Measurements from ENCODE around the gene CRYBA4. TPM values are rescaled to one million over a fixed set of nuclear protein-coding genes. Genes with fewer than 3 reads are reported as not detected.

CRYBA4 gene
- total RNA-seq, 4 donors from 2014 or later = not detected

DNA sequence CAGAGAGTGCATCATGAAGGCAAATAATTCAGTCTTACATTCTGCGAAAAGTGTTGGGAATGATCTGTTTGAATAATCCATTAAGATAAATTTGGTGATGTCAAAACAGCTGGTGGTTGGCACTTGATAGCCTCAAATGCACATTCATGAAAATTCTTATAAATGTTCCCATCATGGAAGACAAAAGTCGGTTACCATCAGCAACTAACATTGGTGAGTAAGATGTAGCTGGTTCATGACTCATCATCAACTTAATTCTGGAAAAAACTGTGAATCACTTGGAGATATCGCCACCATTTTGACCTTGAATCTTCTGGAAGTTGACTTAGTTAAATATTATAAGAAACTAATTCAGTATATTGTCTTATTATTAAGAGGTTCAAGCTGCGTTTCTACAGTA is 15.2 kb upstream of the CRYBA4 start:
- TF ChIP-seq, protein P1, sequence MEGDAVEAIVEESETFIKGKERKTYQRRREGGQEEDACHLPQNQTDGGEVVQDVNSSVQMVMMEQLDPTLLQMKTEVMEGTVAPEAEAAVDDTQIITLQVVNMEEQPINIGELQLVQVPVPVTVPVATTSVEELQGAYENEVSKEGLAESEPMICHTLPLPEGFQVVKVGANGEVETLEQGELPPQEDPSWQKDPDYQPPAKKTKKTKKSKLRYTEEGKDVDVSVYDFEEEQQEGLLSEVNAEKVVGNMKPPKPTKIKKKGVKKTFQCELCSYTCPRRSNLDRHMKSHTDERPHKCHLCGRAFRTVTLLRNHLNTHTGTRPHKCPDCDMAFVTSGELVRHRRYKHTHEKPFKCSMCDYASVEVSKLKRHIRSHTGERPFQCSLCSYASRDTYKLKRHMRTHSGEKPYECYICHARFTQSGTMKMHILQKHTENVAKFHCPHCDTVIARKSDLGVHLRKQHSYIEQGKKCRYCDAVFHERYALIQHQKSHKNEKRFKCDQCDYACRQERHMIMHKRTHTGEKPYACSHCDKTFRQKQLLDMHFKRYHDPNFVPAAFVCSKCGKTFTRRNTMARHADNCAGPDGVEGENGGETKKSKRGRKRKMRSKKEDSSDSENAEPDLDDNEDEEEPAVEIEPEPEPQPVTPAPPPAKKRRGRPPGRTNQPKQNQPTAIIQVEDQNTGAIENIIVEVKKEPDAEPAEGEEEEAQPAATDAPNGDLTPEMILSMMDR (IDR thresholded peaks at IDR 0.05) = no peak
- TF ChIP-seq EP300 (IDR thresholded peaks at IDR 0.05) (no peak), POLR2A (IDR thresholded peaks at IDR 0.05) (no peak)
- 88 to 91% methylated on average over 4 of the region's 4 CpGs for WGBS, 2 donors

DNA sequence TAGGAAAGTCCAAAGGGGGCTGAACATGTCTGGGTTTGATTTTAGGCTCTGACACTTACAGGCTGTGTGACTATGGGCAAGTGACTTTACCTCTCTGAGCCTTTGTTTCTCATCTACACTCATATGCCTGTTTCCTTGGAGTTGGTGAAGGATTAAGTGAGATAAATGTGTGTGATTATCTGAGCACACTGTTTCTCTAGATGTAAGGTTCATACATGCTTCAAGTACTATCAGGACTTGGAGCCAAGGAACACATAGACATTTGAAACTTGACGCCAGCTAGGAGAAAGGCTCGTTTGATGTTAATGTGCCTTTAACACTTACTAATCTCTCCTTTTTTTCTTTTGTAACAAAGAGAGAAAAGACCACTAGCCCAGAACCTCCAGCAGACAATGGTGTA is 13.6 kb upstream of the CRYBA4 start:
- H3K36me3 ChIP-seq = no peaks in the 10 kb centered on the region
- peaks cover 0 to 9% of the 10 kb centered on the region in 2 donors for H3K27me3 ChIP-seq
- H3K4me1 ChIP-seq = no peaks in the 10 kb centered on the region
- WGBS, 2 donors = 20 to 25% methylated on average over 2 of the region's 2 CpGs
- no peaks in the 10 kb centered on the region for H3K9me3 ChIP-seq
- TF ChIP-seq, protein P1 (IDR thresholded peaks at IDR 0.05) = no peak
- no peak for TF ChIP-seq EP300 (IDR thresholded peaks at IDR 0.05)
- H3K27ac ChIP-seq = no peak overlapping the region
- no peak for DNase-seq (ENCODE audit: low spot score in 2 of 2)
- H3K4me3 ChIP-seq = no peak overlapping the region

More for the DNA sequence above, 15.2 kb upstream of the CRYBA4 start:
- Histone ChIP-seq H3K36me3 (no peaks in the 10 kb centered on the region), H3K9me3 (no peaks in the 10 kb centered on the region), H3K4me1 (no peaks in the 10 kb centered on the region), H3K27ac (no peak overlapping the region), H3K27me3 (no peaks in the 10 kb centered on the region), H3K4me3 (no peak overlapping the region)
- DNase-seq (ENCODE audit: low spot score in 2 of 2) = no peak

DNA sequence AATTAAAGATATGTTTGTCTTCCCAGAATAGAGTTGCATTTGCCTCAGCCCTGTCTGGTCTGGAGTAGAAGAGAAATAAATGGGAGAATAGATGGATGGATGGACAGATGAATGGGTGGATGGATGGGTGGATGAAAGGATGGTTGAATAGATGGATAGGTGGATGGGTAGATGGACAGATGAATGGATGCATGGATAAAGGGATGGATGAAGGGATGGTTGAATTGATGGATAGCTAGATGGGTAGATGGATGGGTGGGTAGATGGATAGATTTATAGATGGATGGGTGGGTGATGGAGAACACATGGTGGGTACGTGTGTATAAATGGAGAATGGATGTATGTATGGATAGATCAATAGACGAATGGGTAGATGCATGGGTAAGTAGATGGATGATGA is 12.5 kb upstream of the CRYBA4 start:
- H3K4me3 ChIP-seq = no peak overlapping the region
- TF ChIP-seq EP300 (IDR thresholded peaks at IDR 0.05) (no peak), POLR2A (IDR thresholded peaks at IDR 0.05) (no peak)
- TF ChIP-seq, protein P1 (IDR thresholded peaks at IDR 0.05) = no peak
- WGBS, 2 donors = 86 to 90% methylated on average over 2 of the region's 2 CpGs

DNA sequence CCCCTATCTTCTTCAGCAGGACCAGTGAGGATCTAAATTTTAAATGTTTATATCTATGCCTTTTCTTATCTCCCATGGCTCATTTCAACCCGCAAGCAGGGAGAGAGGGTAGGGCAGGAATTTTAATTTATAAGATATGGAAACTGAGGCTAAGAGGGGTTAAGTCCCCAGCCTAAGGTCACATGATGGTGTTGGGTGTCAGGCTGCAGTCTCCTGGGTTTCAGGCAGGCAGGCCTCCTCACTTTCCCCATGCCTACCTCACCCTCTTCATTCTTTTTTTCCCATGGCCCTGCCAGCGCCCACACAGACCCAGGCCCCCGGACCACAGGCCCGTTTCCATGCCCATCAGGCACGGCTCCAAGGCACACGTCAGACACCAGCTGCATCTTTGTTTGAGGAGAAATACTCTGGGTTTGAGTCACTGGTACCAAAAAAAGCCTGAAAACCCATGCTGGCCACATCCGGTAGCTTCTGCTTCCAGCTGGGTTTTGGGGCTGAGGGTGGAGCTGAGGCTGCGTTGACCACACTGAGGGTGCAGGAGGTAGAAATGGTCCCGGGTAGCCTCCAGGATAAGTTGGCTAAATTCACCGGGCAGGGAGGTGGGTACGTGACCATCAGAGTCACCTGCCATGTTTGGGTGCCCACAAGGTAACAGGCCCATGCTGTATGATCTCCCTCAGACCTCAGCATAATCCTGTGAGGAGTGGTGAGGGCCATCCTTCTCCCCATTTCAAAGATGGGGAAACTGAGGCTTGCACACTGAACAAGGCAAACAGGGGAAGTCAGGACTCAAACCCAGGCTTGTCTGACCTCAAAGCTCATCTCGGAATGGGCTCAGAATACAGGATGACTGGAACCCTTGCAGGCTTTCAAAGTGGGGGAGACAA is 11.4 kb upstream of the CRYBA4 start:
- Histone ChIP-seq H3K4me3 (no peak overlapping the region), H3K9me3 (no peaks in the 10 kb centered on the region), H3K27me3 (peaks cover 0 to 23% of the 10 kb centered on the region in 2 donors), H3K36me3 (no peaks in the 10 kb centered on the region), H3K4me1 (peaks cover 0 to 3% (median 0%) of the 10 kb centered on the region in 4 donors), H3K27ac (no peak overlapping the region)
- DNase-seq (ENCODE audit: low spot score in 2 of 2) = no peak
- 64% methylated on average over 12 of the region's 12 CpGs for WGBS, 2 donors
- TF ChIP-seq POLR2A (IDR thresholded peaks at IDR 0.05) (no peak), EP300 (IDR thresholded peaks at IDR 0.05) (peak in 1 of 2 donors; percentile 30)

More for the DNA sequence above, 12.5 kb upstream of the CRYBA4 start:
- no peaks in the 10 kb centered on the region for H3K36me3 ChIP-seq
- peaks cover 0 to 19% of the 10 kb centered on the region in 2 donors for H3K27me3 ChIP-seq
- DNase-seq (ENCODE audit: low spot score in 2 of 2) = no peak
- H3K27ac ChIP-seq = no peak overlapping the region
- no peaks in the 10 kb centered on the region for H3K4me1 ChIP-seq
- no peaks in the 10 kb centered on the region for H3K9me3 ChIP-seq

DNA sequence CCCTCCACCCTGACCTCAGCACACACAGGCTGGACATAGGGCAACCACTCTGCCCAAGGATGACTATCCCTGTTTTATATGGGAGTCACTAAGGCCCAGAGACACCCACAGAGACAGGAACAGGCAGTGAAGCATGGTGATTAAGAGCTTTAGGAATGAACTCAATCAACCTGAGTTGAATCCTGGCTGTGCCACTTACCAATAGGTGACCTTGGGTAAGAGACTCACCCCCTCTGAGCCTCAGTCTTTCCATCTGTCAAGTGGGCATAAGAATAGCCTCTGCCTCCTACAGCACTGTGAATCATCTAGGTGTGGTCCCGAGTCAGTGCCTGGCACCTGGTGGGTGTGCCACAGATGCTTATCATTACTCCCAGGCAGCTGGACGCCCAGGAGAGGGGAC is 10.8 kb upstream of the CRYBA4 start:
- no peaks in the 10 kb centered on the region for H3K36me3 ChIP-seq
- 77 to 86% methylated on average over 2 of the region's 2 CpGs for WGBS, 2 donors
- no peak overlapping the region for H3K4me3 ChIP-seq
- DNase-seq (ENCODE audit: low spot score in 2 of 2) = no peak
- H3K27me3 ChIP-seq = peaks cover 0 to 24% of the 10 kb centered on the region in 2 donors
- TF ChIP-seq EP300 (IDR thresholded peaks at IDR 0.05) (no peak), POLR2A (IDR thresholded peaks at IDR 0.05) (no peak)
- TF ChIP-seq, protein P1 (IDR thresholded peaks at IDR 0.05) = no peak
- no peak overlapping the region for H3K27ac ChIP-seq
- H3K9me3 ChIP-seq = no peaks in the 10 kb centered on the region
- H3K4me1 ChIP-seq = peaks cover 0 to 3% (median 0%) of the 10 kb centered on the region in 4 donors

All from tibial nerve (tissue), 4 donors.